Neural progenitor cell (in vitro differentiated cells): Measurements from ENCODE around the gene DIS3L2.

Experiments
- CTCF ChIP-seq: fragments of 200-600 bp; sonication (generic); IDR thresholded peaks from 2 replicates; pipeline ENCODE4 v1.5.1; 2017; ENCODE audit warnings: antibody characterized with exemption, mild to moderate bottlenecking
- EZH2phosphoT487 ChIP-seq: fragments of 200-600 bp; sonication (generic); IDR thresholded peaks from 2 replicates; pipeline ENCODE4 v1.6.1; 2017; ENCODE audit warnings: antibody characterized with exemption

GRCh38 chr2:232237464-232237863, 276.0 kb downstream of the DIS3L2 start:
- TF ChIP-seq EZH2phosphoT487: no peak
- TF ChIP-seq CTCF: no peak
